Stimulated activated CD4-positive, alpha-beta T cell treated with anti-CD3 and anti-CD28 coated beads, Interleukin-2, amount 100 ng/mL, for 24 hours (primary cell): ENCODE results near the gene ZNF787.
"Not testable (repeated sequence)": the region's sequence is repeated elsewhere in the genome, so short reads cannot be mapped to it uniquely, and the experiment has no call there.

Experiments
- DNase-seq, 2 donors: peaks; one replicate each; pipeline ENCODE4 v3.0.0-alpha.2; 2020

ZNF787 gene

GRCh38 chr19:56103027-56103614 is 18.0 kb downstream of the ZNF787 start:
- DNase-seq, result no peak

GRCh38 chr19:56101746-56102535 is 19.2 kb downstream of the ZNF787 start:
- no peak for DNase-seq

- DNase-seq, result no peak
Observed at GRCh38 chr19:56101095-56101494, 20.0 kb downstream of the ZNF787 start.

- no peak for DNase-seq
Observed at GRCh38 chr19:56099638-56100539, 21.2 kb downstream of the ZNF787 start.

- DNase-seq, result no peak
Observed at GRCh38 chr19:56098731-56099568, 22.1 kb downstream of the ZNF787 start.

GRCh38 chr19:56098237-56098636 is 22.9 kb downstream of the ZNF787 start:
- not testable (repeated sequence) for DNase-seq

- no peak for DNase-seq
Observed at GRCh38 chr19:56097776-56098175, 23.3 kb downstream of the ZNF787 start.

GRCh38 chr19:56097306-56097705 is 23.8 kb downstream of the ZNF787 start:
- no peak for DNase-seq

- DNase-seq, result no peak
Observed at GRCh38 chr19:56096665-56097064, 24.4 kb downstream of the ZNF787 start.

- DNase-seq, result no peak
Observed at GRCh38 chr19:56094449-56094848, 26.6 kb downstream of the ZNF787 start.

GRCh38 chr19:56092685-56093631 is 28.1 kb downstream of the ZNF787 start:
- no peak for DNase-seq

- no peak for DNase-seq
Observed at GRCh38 chr19:56091751-56092546, 29.1 kb downstream of the ZNF787 start.

- DNase-seq, result no peak
Observed at GRCh38 chr19:56091066-56091490, 30.0 kb downstream of the ZNF787 start.

- DNase-seq, result no peak
Observed at GRCh38 chr19:56089344-56089743, 31.8 kb downstream of the ZNF787 start.

GRCh38 chr19:56088497-56089215 is 32.4 kb downstream of the ZNF787 start:
- DNase-seq, result no peak

- no peak for DNase-seq
Observed at GRCh38 chr19:56087647-56088496, 33.2 kb downstream of the ZNF787 start.

- no peak for DNase-seq
Observed at GRCh38 chr19:56086671-56087430, 34.2 kb downstream of the ZNF787 start.
